HG03139 (cell line): ENCODE data around the gene SECISBP2.
"Not testable (repeated sequence)": the region's sequence is repeated elsewhere in the genome, so short reads cannot be mapped to it uniquely, and the experiment has no call there.

Experiments
- ATAC-seq: cut with Tn5 transposase; IDR thresholded peaks from one replicate; pipeline ENCODE4 v1.9.1; 2021; ENCODE audit not compliant: unreplicated experiment

SECISBP2 gene

DNA sequence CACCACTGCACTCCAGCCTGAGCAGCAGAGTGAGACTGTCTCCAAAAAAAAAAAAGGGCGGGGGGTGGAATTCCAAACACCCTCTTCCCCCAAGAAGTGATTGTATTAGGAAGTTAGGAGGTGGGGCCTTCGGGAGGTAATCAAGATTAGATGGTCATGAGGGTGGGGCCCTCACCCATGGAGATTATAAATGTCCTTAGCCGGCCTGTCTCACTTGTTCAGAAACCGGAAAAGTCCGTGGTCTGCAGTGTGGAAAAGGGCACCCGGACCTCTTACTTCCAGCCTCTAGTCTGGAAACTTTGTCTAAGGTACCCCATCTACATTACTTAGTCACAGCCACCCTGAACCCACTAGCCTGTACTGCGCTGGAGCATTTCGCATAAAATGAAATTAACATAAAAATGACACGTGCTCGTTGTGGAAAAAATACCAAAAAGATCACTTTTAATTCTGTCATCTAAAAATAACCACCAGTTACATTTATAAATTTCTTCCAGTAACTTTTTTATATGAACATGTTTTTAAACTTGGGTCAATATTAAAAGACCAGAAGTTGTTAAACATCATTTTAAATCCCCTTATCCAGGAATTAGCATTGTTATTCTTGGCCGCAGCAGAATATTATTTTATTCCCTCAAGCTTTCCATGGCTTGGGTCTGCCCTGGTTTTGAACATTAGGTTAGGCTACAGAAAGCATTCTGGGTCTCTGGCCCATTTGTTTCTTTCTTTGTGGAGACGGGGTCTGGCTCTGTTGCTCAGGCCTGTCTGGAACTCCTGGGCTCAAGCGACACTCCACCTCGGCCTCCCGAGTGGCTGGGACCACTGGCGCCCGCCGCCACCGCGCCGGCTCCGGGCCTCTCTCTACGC lies 8.5 kb upstream of the SECISBP2 start:
- ATAC-seq = no peak

DNA sequence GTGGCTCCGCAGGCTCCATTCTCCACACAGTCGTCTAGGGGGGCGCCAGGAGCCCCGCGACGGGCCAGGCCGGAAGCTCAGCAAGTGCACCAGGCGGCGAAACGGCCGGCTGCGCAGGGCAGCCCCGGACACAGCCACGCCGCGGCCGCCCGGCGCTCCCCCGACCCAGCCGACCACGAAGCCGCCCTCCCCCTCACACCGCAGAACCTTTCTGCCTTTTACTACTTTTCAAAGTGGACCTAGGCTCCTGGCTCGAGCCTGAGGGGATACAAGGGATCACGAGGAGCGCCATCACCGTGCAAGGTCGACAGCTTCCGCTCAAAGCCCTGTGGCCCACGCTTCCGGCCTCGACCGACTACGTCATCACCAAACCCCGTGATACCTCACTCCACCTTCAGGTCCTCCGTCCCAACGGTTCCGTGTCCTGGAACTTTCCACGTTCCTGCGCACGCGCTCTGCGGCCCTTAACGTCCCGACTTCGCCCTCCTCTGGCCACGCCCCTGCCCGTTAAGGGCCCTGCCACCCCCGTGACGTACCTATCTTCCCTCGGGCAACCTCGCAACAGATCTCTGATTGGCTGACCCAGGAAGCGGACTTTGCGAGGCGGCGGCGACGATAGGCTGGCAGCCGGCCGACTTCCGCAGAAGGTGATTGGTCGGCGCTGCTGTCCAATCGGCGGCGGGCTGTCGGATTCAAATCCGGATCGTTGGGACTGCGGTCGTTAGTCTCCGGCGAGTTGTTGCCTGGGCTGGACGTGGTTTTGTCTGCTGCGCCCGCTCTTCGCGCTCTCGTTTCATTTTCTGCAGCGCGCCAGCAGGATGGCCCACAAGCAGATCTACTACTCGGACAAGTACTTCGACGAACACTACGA lies 7.6 kb upstream of the SECISBP2 start, which contains the start of gene CKS2:
Gene CKS2, plus strand, starts transcription at position 721 of the 871 bp plus-strand sequence. Its CDS starts 98 bp downstream, at position 819.
- peak; percentile 86 for ATAC-seq

GRCh38 chr9:89311346-89312221 lies 6.7 kb upstream of the SECISBP2 start:
- no peak for ATAC-seq

GRCh38 chr9:89312222-89312571 lies 6.1 kb upstream of the SECISBP2 start:
- no peak for ATAC-seq

DNA sequence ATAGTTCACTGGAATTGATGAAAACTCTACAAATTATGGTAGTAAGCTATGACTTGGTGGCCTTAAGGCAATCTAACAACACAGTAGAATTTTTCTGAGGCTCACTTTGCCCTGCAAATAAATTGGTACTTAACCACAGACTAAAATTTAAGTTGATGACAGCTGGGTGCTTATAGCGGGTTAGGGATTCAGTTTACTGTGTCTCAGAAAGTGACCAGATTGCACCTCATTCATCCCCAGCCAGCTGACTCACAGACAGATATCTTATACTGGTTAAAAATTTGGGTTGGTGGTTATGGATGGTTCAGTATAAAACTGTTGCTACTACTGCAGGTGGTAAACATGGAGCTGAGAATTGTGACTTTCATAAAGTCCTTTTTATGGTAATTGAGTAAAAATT lies 4.5 kb upstream of the SECISBP2 start:
- ATAC-seq = no peak

GRCh38 chr9:89314955-89315354 lies 3.3 kb upstream of the SECISBP2 start:
- ATAC-seq = no peak

DNA sequence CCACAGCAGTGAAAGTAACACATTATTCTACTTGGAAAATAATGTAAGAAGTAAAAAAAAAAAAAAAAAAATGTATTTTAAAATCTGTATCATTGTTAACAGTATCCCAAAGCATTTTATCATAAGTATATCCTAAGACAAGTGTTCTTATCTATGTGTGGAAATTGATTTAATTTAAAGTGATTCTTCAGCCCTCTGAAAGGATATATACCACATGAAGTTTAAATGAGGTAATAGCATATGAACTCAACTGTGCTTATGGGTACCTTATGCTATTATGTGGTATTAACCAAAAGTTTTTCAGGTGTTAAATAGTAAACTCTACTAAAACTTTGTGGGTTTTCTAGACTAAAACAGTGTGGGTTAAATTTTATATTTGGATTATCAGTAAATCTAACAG lies 2.8 kb upstream of the SECISBP2 start:
- no peak for ATAC-seq

DNA sequence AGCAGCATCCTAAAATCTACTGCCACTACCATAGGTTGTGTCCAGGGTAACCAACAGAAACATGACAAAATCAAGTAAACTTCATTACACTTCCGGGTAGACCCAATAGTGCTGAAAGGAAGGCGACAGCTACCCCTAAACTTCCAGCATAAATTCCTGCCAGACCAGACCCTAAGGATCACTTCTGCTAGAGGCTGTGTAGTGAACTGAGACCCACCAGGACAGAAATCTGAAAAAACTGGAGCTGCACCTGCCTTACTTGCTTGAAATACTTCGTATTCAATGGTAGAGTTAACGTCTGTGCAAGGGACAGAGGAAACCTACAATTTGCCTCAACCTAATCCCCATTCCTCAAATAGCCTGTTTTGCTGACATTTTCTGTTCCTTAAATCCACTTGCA lies 1.0 kb upstream of the SECISBP2 start:
- no peak for ATAC-seq

GRCh38 chr9:89319015-89319905 lies 960 bp downstream of the SECISBP2 start:
- ATAC-seq = no peak

DNA sequence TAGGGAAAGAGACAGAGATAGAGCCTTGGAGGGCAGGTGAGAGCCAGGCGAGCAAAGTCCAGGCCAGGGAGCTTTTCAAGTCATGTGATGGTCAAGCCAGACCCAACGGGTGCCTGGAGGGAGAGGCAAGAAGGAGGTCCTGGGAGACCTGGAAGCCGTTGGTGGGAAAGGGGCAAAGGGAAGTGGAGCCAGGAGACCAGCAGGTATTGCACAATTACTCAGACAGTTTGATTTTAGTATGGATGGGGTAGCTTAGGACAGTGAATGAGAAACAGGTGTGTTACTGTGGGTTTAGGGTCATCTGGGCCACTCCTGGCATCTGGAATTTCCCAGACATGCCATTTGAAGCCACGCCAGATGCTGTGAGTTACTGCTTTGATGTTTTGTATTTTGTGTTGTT lies 5.1 kb downstream of the SECISBP2 start:
- no peak for ATAC-seq

GRCh38 chr9:89325733-89326132 lies 7.4 kb downstream of the SECISBP2 start:
- ATAC-seq = no peak

DNA sequence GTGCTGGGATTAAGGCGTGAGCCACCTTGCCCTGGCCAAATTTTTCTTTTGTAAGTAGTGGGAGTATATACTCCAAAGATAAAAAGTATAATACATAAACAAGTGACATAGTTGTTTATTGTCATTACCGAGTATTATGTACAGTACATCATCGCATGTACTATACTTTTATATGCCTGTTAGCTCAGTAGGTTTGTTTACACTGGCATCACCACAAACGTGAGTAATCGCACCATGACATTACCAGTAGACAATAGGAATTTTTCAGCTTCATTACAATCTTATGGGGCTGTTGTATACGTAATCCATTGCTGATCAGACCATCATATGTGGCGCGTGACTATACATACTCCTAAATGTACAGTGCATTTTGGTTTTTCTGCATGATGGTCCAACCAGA lies 9.8 kb downstream of the SECISBP2 start:
- ATAC-seq = no peak

DNA sequence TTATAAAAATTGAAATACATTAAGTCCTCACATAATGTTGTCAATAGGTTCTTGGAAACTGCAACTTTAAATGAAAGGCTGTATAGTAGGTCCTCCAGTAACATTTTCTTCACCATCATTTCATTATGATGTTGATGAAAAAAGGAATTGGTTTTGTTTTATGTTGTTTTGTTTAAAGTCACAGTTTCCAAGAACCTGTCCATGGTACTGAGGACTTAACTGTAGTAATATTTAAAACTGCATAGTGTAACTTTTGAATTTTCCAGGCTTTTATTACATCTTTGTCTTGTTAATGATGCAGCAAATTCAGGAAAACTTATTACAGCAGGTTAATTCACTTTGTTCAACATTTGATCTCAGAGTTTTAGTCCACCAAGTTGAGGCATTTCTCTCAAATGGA lies 11.6 kb downstream of the SECISBP2 start:
- ATAC-seq = no peak

DNA sequence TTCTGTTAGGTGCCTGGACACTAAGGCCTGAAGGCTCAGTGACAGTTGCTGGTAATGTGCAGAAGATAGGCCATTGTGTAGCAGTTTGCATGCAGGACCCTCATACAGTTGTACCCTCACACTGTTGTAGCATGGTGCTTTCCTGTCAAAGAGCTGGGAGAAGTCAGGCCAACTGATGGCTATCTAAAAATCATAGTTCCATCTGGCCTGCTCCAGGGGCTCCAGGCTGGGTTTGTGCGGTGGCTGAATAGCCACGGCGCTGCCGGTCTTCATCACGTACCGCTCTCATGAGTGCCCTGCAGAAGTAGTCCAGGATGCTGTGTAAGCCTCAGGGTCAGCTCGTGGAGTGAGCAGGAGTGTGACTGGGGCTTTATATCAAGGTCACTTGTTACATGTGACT lies 12.2 kb downstream of the SECISBP2 start:
- ATAC-seq = no peak

- no peak for ATAC-seq
Measured at GRCh38 chr9:89339807-89340206, 21.5 kb downstream of the SECISBP2 start.

DNA sequence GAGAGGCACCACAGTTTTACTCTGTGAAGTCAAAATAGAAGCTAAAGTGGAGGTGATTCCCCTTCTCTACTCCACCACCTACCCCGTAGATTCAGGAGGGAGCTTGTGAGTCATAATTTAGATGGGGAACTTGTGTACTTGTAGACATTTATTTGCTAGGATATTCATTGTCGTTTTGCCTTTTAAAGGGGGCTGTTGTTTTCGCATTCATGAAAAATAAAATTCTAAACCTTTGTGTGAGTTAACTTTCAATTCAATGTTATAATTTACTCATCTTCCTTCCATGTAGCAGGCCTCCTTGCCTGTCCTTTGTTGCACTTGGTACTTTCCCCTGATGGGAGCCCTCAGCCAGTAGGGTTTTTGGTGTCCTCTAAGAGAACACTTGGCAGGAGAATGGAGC lies 22.0 kb downstream of the SECISBP2 start:
- no peak for ATAC-seq

GRCh38 chr9:89342213-89342612 lies 23.9 kb downstream of the SECISBP2 start:
- ATAC-seq = no peak

GRCh38 chr9:89342948-89343347 lies 24.6 kb downstream of the SECISBP2 start:
- no peak for ATAC-seq

DNA sequence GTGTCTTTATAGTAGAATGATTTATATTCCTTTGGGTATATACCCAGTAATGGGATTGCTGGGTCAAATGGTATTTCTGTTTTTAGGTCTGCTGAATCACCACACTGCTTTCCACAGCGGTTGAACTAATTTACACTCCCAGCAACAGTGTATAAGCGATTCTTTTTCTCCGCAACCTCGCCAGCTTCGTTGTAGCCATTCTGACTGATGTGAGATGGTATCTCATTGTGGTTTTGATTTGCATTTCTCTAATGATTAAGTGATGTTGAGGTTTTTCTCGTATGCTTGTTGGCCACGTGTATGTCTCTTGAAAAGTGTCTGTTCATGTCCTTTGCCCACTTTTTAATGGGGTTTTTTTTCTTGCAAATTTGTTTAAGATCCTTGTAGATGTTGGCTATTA lies 25.5 kb downstream of the SECISBP2 start:
- ATAC-seq = not testable (repeated sequence)

DNA sequence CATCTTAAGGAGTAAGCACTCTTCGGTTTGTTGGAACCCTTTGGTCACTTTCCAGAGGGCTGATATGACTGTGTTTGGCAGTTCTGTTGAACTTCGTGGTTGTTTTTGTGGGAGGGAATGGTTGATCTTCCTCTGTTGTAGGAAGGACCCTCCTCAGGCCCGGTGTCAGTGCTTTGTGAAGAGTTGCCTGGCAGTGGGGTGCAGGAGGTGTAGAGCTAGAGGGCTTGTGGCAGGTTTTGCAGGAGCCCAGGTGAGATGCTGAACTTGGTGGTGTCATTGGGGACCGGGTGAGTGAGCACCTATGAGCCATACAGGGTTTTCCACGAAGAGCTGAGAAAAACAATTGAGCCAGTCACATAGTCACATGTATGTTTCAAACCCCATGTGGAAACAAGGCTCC lies 27.2 kb downstream of the SECISBP2 start:
- no peak for ATAC-seq
